Raji (cell line): ENCODE data around the gene MSRB1.

Source experiments
- POLR2A ChIP-seq: IDR thresholded peaks from 2 replicates; pipeline ENCODE4 v1.6.1; 2011; ENCODE audit warnings: low read depth, low read length, control low read depth; ENCODE audit not compliant: insufficient read depth

The MSRB1 gene

GRCh38 chr16:1942810-1943726 is at the start of gene MSRB1:
TSS of gene MSRB1 (minus strand) at chr16:1943199. CDS start at chr16:1943156, 43 bp downstream.
- peak; percentile 90 for TF ChIP-seq POLR2A

- TF ChIP-seq POLR2A = peak; percentile 63
Measured at GRCh38 chr16:1991948-1992703, 49.1 kb upstream of the MSRB1 start.

- no peak for TF ChIP-seq POLR2A
Measured at GRCh38 chr16:1991588-1991947, 48.6 kb upstream of the MSRB1 start.

GRCh38 chr16:1991135-1991551 is 48.1 kb upstream of the MSRB1 start:
- peak; percentile 74 for TF ChIP-seq POLR2A

- TF ChIP-seq POLR2A = peak; percentile 59
Measured at GRCh38 chr16:1990351-1991134, 47.5 kb upstream of the MSRB1 start.

- no peak for TF ChIP-seq POLR2A
Measured at GRCh38 chr16:1990101-1990350, 47.0 kb upstream of the MSRB1 start.

- TF ChIP-seq POLR2A = no peak
Measured at GRCh38 chr16:1989209-1990100, 46.5 kb upstream of the MSRB1 start, which contains the start of gene SYNGR3. TSS of gene SYNGR3 (plus strand) at chr16:1989970. CDS start at chr16:1990103, 133 bp downstream.

- TF ChIP-seq POLR2A = 0 out of 2 replicates have a peak, but pooled peaks have one; percentile 28
Measured at GRCh38 chr16:1987198-1987597, 44.2 kb upstream of the MSRB1 start.

GRCh38 chr16:1985466-1986150 is 42.6 kb upstream of the MSRB1 start:
- no peak for TF ChIP-seq POLR2A

- no peak for TF ChIP-seq POLR2A
Measured at GRCh38 chr16:1984347-1985225, 41.6 kb upstream of the MSRB1 start.

GRCh38 chr16:1983544-1984346 is 40.7 kb upstream of the MSRB1 start, which contains the start of gene GFER:
TSS of gene GFER (plus strand) at chr16:1984193. CDS start at chr16:1984219, 26 bp downstream.
- TF ChIP-seq POLR2A = peak; percentile 75

- no peak for TF ChIP-seq POLR2A
Measured at GRCh38 chr16:1982991-1983543, 40.1 kb upstream of the MSRB1 start.

- 0 out of 2 replicates have a peak, but pooled peaks have one; percentile 17 for TF ChIP-seq POLR2A
Measured at GRCh38 chr16:1982013-1982433, 39.0 kb upstream of the MSRB1 start.
